WI38 (cell line): ENCODE measurements around the gene MAML3.

ENCODE experiments used
- H3K4me3 ChIP-seq: 2 replicates; pipeline ENCODE4 v1.5.1; 2011; ENCODE audit warnings: low read depth, mild to moderate bottlenecking, control low read depth, low read length
- TF ChIP-seq, protein P1 (sequence below): IDR thresholded peaks from 2 replicates; pipeline ENCODE4 v1.5.1; 2012; ENCODE audit warnings: low read depth, mild to moderate bottlenecking, control low read depth, low read length

The MAML3 gene

DNA sequence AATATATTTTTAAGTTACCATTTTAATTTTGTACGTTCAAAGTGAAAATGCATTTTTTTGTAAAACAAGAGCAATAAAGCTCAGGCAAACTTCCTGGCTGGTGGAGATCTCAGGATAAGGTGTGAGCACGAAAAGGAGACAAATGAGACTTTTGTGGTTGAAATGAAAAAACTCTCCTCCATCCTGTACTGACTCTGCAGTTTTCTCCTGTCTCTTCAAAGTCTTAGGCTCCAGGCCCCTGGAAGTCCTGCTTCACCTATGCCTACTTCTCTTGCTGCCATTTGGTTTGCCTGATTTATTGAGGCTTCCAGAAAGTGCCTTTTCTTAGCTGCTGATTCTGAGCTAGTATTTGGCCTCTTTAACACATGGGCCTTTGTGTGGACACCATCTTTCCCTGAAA is 77.7 kb downstream of the MAML3 start:
- no peak overlapping the region for H3K4me3 ChIP-seq
- TF ChIP-seq, protein P1, sequence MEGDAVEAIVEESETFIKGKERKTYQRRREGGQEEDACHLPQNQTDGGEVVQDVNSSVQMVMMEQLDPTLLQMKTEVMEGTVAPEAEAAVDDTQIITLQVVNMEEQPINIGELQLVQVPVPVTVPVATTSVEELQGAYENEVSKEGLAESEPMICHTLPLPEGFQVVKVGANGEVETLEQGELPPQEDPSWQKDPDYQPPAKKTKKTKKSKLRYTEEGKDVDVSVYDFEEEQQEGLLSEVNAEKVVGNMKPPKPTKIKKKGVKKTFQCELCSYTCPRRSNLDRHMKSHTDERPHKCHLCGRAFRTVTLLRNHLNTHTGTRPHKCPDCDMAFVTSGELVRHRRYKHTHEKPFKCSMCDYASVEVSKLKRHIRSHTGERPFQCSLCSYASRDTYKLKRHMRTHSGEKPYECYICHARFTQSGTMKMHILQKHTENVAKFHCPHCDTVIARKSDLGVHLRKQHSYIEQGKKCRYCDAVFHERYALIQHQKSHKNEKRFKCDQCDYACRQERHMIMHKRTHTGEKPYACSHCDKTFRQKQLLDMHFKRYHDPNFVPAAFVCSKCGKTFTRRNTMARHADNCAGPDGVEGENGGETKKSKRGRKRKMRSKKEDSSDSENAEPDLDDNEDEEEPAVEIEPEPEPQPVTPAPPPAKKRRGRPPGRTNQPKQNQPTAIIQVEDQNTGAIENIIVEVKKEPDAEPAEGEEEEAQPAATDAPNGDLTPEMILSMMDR, result no peak

DNA sequence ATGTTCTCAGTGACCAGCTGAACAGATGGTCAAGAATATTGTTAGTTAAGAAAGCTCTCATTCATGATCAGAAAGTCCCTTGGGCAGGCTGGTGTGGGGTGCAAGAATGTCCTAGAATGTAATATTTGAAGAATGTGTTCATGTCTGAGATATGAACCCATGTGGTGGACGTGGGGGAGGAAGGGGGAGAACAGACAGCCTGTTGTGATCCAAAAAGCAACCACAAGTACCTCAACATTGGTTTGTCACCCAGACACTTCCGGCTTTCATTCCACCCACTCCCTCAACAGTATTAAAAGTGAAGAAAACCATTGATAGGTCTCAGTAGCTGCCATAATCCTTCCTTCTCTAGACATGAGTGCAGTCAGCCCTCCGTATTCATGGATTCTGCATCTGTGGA is 82.2 kb downstream of the MAML3 start:
- TF ChIP-seq, protein P1, result no peak
- no peak overlapping the region for H3K4me3 ChIP-seq

DNA sequence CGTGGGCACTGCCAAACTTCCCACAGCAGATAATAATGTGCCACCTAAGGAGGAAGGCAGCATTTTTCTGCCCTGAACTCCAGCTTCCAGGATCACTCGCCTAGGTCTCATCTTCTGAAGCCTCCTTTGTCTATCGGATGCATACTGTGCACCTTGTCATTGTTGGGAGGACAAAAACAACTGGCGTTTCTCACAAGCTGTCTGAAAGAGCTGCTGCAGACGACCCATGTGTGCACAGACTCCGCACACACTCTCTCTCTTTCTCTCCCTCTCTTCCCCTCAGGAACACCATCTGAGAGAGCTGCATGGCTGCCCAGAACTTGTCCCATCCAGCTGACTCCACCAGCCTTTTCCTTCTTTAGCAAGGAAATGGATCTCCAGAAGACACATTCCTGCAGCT is 83.0 kb downstream of the MAML3 start:
- H3K4me3 ChIP-seq, result no peak overlapping the region
- TF ChIP-seq, protein P1, result no peak

DNA sequence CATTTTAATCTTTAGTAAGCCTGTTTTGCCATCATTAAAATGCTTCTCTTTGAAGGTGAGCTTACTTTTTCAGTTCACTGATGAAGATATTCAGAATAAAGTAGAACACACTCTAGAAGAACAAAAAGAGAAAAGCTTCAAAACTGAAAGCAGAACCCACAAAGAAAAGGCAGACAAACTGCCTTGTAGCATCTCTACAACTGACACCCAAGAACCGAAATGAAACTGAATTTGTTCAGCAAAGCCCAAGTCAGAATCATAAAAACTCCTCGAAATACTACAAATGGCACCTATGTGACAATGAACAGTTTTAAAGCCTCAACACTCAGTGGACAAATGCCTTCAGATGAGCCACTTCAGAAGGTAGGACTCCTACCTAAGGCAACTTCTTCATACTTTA is 83.6 kb downstream of the MAML3 start:
- no peak overlapping the region for H3K4me3 ChIP-seq
- TF ChIP-seq, protein P1, result no peak

DNA sequence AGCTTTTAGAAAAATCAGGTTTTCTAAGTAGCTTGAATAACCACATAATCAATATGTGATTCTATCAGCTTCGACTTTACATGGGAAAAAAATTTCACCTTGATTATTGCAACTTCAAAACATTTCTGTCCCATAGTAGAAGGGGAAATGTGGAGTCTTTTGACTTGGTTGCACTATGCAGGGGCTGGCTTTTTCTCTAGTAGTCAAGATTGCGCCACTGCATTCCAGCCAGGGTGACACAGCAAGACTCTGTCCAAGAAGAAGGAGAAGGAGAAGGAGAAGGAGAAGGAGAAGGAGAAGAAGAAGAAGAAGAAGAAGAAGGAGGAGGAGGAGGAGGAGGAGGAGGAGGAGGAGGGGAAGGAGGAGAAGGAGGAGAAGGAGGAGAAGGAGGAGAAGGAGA is 84.9 kb downstream of the MAML3 start:
- TF ChIP-seq, protein P1, result no peak
- no peak overlapping the region for H3K4me3 ChIP-seq

DNA sequence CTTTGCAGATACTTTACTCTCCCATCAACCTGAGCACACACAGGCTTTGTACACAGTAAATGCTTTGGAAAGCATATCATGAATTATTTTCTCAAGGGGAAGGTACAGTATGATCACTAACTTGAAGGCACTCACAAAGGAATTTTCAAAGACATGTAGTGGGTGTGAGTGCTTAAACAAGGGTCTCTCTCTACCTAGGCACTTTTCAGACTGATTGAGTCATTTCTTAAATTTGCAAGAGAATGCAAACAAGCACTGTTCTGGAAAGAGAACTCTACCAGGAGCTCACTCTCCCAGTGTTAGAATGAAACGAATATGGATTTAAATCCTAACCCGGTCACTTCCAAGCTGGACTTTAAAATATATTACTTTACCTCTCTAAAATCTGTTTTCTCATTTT is 85.7 kb downstream of the MAML3 start:
- TF ChIP-seq, protein P1, result no peak
- no peak overlapping the region for H3K4me3 ChIP-seq

DNA sequence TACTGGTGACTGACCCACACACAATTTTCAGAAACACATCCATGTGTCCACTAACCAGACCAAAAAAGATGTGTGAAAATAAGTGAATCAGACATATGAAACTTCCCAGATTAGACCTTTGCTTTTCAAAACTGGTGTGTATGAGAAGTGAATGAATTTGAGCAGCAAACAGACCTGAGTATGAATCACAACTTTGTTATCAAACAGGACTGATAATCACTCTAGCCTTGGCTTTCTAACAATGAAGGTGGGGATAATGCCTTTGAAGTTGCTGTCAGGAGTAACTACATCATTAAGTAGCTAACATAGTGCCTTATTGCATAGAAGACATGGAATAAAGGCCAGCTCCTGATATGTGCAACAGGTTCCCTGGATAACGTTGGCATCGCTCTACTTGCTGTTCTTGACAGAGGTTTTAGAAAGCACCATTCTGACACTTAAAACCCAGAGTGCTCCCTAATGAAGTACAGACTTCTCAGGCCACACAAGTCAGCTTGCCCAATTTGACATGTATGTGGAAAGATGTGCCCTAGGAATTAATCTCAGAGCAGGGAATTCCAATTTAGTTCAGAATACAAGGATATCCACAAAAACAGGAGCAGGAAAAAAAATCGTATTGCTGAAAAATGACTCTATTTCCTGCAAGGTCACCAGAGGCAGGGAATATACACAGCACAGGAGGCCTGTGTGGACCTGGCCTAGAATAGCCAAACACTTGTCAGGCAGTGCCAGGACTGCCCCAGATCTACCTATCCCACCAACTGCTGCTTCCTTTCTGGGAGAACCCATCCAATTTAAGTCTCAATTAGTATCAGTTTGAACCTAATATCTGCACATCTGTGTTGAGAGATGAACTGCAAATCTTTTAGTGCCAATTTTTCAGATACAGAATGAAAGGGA is 87.7 kb downstream of the MAML3 start:
- TF ChIP-seq, protein P1, result no peak
- H3K4me3 ChIP-seq, result no peak overlapping the region
